Measurements from ENCODE around the gene FAM234B. TPM values are rescaled to one million over a fixed set of nuclear protein-coding genes. Genes with fewer than 3 reads are reported as not detected.

Gene FAM234B
- total and polyA plus RNA-seq, 2 of the 8 experiments (the other 6 are each of a cell fraction or from before 2014, with no cell fraction given) = 12.5 to 29.1 TPM

GRCh38 chr12:12995088-12995487, 49.1 kb upstream of the FAM234B start:
- no peak for DNase-seq (ENCODE audit: low read depth in 1 of 2, low spot score in 2 of 2)
- Histone ChIP-seq H3K9ac (replicated peaks in 1 of 4; ENCODE audit: extremely low read depth in 1 of 4, low read depth in 3 of 4, low read length in 3 of 4) (no peak overlapping the region), H3K27ac (ENCODE audit: low read depth, low read length) (no peak overlapping the region), H4K20me1 (replicated peaks in 1 of 2; ENCODE audit: control insufficient read depth in 1 of 2, insufficient read depth in 2 of 2, low read length in 2 of 2) (peaks cover 2 to 3% of the 10 kb centered on the region in 2 experiments), H2BK5ac (ENCODE audit: low read depth, low read length) (no peak overlapping the region), H3K18ac (ENCODE audit: extremely low read depth, low read length) (no peak overlapping the region), H4K5ac (ENCODE audit: insufficient read length, low read depth, low read length) (no peak overlapping the region), H2AK5ac (ENCODE audit: low read depth, low read length) (no peak overlapping the region), H2BK15ac (ENCODE audit: low read length) (no peak overlapping the region), H3K9me3 (ENCODE audit: insufficient read depth in 2 of 2, low read depth in 1 of 2, low read length in 1 of 2) (no peaks in the 10 kb centered on the region), H3K4me1 (replicated peaks in 1 of 4; ENCODE audit: control insufficient read depth in 3 of 4, insufficient read depth in 4 of 4, low read length in 3 of 4) (peaks cover 11 to 27% (median 19%) of the 10 kb centered on the region in 4 experiments; a peak in 5 of 7 replicates), H3K27me3 (replicated peaks in 1 of 4; ENCODE audit: control insufficient read depth in 3 of 4, extremely low read depth in 1 of 4, insufficient read depth in 3 of 4, low read length in 3 of 4) (no peaks in the 10 kb centered on the region), H3K79me1 (ENCODE audit: low read depth, low read length) (no peaks in the 10 kb centered on the region; the same call in 1 of the 2 replicates), H3K4ac (replicated peaks; ENCODE audit: insufficient read length, low read depth, low read length) (no peak overlapping the region), H3K23ac (ENCODE audit: insufficient read length) (no peak overlapping the region), H4K91ac (replicated peaks; ENCODE audit: insufficient read length, low read length) (no peak overlapping the region), H3K36me3 (ENCODE audit: control insufficient read depth in 2 of 4, insufficient read depth in 4 of 4, low read length in 3 of 4) (no peaks in the 10 kb centered on the region), H3K56ac (replicated peaks; ENCODE audit: insufficient read length, low read depth, low read length) (no peak overlapping the region), H3K4me2 (ENCODE audit: insufficient read depth in 1 of 2, low read depth in 2 of 2, low read length in 2 of 2) (no peak overlapping the region), H4K8ac (ENCODE audit: extremely low read depth, insufficient read depth, low read length) (no peak overlapping the region), H3K14ac (ENCODE audit: insufficient read length) (no peak overlapping the region), H3K23me2 (ENCODE audit: low read depth, low read length) (peaks cover 4% of the 10 kb centered on the region; the same call in 1 of the 2 replicates), H2BK120ac (replicated peaks; ENCODE audit: low read depth, low read length) (no peak overlapping the region), H2BK20ac (ENCODE audit: low read length) (no peak overlapping the region), H3K79me2 (ENCODE audit: control insufficient read depth in 1 of 2, insufficient read depth in 2 of 2, low read length in 2 of 2) (peaks cover 0 to 41% of the 10 kb centered on the region in 2 experiments; a peak in 2 of 4 replicates), H3K4me3 (ENCODE audit: extremely low read depth in 1 of 4, insufficient read depth in 2 of 4, low read depth in 3 of 4, low read length in 4 of 4) (no peak overlapping the region), H2AFZ (ENCODE audit: low read length) (no peak overlapping the region), H2BK12ac (ENCODE audit: low read depth, low read length) (no peak overlapping the region)
- FAIRE-seq = no peak
- 100% methylated on average over 3 of the region's 3 CpGs; no CpG with 5 or more reads in 1 of the 2 experiments for WGBS, 2 experiments (ENCODE audit: extremely low coverage in 1 of 2, insufficient coverage in 1 of 2, insufficient read length in 1 of 2, insufficient replicate concordance in 2 of 2, low coverage in 1 of 2, low lambda C conversion rate in 2 of 2, missing lambda C conversion rate in 1 of 2)
- ChIA-PET POLR2A (ENCODE audit: partially characterized antibody) (no interaction called here), CTCF (ENCODE audit: partially characterized antibody) (interaction anchor here (0.8 to 2.0 kb wide), 5 partner anchors 10 to 217 kb away, joined by 3 to 8 read pairs (median 5); no protein-coding TSS in a partner anchor)
- TF ChIP-seq TAF7 (optimal IDR thresholded peaks at IDR 0.05; ENCODE audit: borderline replicate concordance, low read depth, low read length) (no peak), RNF2 (IDR thresholded peaks at IDR 0.05; ENCODE audit: borderline replicate concordance, low read depth, low read length, missing control alignments, poor library complexity, severe bottlenecking) (no peak), SP1 (IDR thresholded peaks at IDR 0.05; ENCODE audit: low read depth, low read length) (no peak), ATF3 (IDR thresholded peaks at IDR 0.05; ENCODE audit: insufficient read depth, low read depth, low read length) (no peak), RAD21 (IDR thresholded peaks at IDR 0.05 in 1 of 2, conservative IDR thresholded peaks at IDR 0.05 in 1 of 2; ENCODE audit: low read depth in 2 of 2, low read length in 2 of 2) (no peak), SIX5 (IDR thresholded peaks at IDR 0.05; ENCODE audit: low read depth, low read length) (no peak), CREB1 (IDR thresholded peaks at IDR 0.05) (no peak), USF2 (IDR thresholded peaks at IDR 0.05; ENCODE audit: low read length) (no peak)
